Activated CD8-positive, alpha-beta T cell treated with anti-CD3 and anti-CD28 coated beads for 36 hours (primary cell): ENCODE results near the gene GFRA4. TPM values are rescaled to one million over a fixed set of nuclear protein-coding genes. Genes with fewer than 3 reads are reported as not detected.

ENCODE experiments used
- ATAC-seq: fragments of 200-7000 bp; cut with Tn5 transposase; one replicate; pipeline ENCODE4 v1.10.0; 2021; ENCODE audit warnings: mild to moderate bottlenecking, moderate library complexity
- CTCF ChIA-PET: fragments of 350-600 bp; sonication (Branson Sonifier 250); formaldehyde crosslinking; loops from one replicate; lab custom pipeline; 2021; ENCODE audit warnings: antibody characterized with exemption; lab: Charles Lee
- POLR2A ChIA-PET: fragments of 350-600 bp; sonication (Branson Sonifier 250); formaldehyde crosslinking; loops from one replicate; lab custom pipeline; 2021; ENCODE audit warnings: antibody characterized with exemption; lab: Charles Lee
- DNase-seq: peaks from one replicate; pipeline ENCODE4 v3.0.0-alpha.2; 2020
- H3K27ac Mint-ChIP-seq: one replicate; pipeline ENCODE4 v1.8.0; 2021; ENCODE audit warnings: mild to moderate bottlenecking, mixed read lengths
- H3K27me3 Mint-ChIP-seq: one replicate; pipeline ENCODE4 v1.8.0; 2021; ENCODE audit warnings: mixed read lengths
- H3K36me3 Mint-ChIP-seq: one replicate; pipeline ENCODE4 v1.8.0; 2021; ENCODE audit warnings: low read depth, mixed read lengths
- H3K4me1 Mint-ChIP-seq: one replicate; pipeline ENCODE4 v1.8.0; 2021; ENCODE audit warnings: low read depth, mixed read lengths
- H3K4me3 Mint-ChIP-seq: one replicate; pipeline ENCODE4 v1.8.0; 2021; ENCODE audit warnings: mild to moderate bottlenecking, moderate library complexity, mixed read lengths
- H3K9me3 Mint-ChIP-seq: one replicate; pipeline ENCODE4 v1.8.0; 2021; ENCODE audit warnings: mixed read lengths
- intact Hi-C: fragments of 100-400 bp; cut with micrococcal nuclease; formaldehyde crosslinking; loops from one replicate; pipeline ENCODE4 v1.10.0; 2022
- total RNA-seq, 2 experiments: library from RNA; stranded (reverse); gene quantifications; one replicate each; pipeline ENCODE4 v1.2.3, GENCODE V29; 2021
- TF ChIP-seq, protein P1 (sequence below): fragments of 200-600 bp; IDR thresholded peaks from one replicate; pipeline ENCODE4 v1.8.0; 2022; ENCODE audit warnings: antibody characterized with exemption, mild to moderate bottlenecking

The GFRA4 gene
- total RNA-seq, 2 experiments from 2014 or later: not detected

DNA sequence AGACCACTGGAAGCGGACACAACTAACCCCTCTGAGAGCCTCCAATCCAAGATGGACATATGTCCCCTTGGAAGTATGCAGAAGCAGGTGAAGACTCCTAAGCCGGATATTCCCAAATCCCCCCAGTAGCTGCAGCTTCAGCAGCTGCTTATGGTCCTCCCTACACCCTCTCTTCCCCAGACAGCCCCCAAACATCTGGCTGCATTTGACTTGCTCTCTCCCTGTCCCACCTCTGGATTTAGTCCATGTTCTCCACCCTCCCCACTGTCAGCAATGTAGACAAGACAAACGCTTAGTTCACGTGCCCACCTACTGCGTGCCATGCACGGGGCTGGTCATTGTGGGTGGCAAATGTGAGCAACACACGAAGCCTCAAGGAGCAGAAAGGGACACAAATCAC, 23.2 kb upstream of the GFRA4 start:
- no peaks in the 10 kb centered on the region for H3K9me3 Mint-ChIP-seq
- H3K4me1 Mint-ChIP-seq: no peaks in the 10 kb centered on the region
- no peaks in the 10 kb centered on the region for H3K36me3 Mint-ChIP-seq
- no peak for DNase-seq
- TF ChIP-seq, protein P1, sequence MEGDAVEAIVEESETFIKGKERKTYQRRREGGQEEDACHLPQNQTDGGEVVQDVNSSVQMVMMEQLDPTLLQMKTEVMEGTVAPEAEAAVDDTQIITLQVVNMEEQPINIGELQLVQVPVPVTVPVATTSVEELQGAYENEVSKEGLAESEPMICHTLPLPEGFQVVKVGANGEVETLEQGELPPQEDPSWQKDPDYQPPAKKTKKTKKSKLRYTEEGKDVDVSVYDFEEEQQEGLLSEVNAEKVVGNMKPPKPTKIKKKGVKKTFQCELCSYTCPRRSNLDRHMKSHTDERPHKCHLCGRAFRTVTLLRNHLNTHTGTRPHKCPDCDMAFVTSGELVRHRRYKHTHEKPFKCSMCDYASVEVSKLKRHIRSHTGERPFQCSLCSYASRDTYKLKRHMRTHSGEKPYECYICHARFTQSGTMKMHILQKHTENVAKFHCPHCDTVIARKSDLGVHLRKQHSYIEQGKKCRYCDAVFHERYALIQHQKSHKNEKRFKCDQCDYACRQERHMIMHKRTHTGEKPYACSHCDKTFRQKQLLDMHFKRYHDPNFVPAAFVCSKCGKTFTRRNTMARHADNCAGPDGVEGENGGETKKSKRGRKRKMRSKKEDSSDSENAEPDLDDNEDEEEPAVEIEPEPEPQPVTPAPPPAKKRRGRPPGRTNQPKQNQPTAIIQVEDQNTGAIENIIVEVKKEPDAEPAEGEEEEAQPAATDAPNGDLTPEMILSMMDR: no peak
- ChIA-PET POLR2A (interaction anchor here (1.6 kb wide), 1 partner anchor 16 kb away, joined by 3 read pairs; no protein-coding TSS in a partner anchor), CTCF (interaction anchor here (1.6 to 2.8 kb wide), 3 partner anchors 9 to 24 kb away, joined by 8 to 13 read pairs (median 11); no protein-coding TSS in a partner anchor)
- H3K4me3 Mint-ChIP-seq: no peak overlapping the region
- no peak for ATAC-seq
- peaks cover 17% of the 10 kb centered on the region for H3K27me3 Mint-ChIP-seq
- intact Hi-C loops: no loop called here
- no peak overlapping the region for H3K27ac Mint-ChIP-seq

DNA sequence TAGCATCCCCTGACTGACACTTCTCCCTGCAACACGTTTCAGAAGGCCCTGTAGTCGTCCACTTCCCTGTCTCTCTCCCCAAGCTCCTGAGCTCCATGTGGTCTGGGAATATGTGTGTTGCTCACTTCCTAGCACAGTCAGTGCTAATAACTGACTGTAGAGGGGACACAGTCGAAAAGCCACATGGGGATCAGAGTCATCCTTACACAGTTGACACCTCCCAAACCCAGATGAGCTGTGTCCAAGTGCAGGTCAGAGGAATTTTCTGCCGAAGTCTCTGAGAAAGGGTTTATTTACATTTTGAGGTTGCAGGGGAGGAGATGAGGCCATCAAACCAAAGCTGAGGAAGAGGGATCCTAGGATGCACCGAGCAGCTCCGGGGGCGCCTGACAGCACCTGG, 22.1 kb upstream of the GFRA4 start:
- DNase-seq: no peak
- Mint-ChIP-seq H3K9me3 (no peaks in the 10 kb centered on the region), H3K4me3 (no peak overlapping the region), H3K36me3 (no peaks in the 10 kb centered on the region), H3K27me3 (peaks cover 25% of the 10 kb centered on the region), H3K27ac (no peak overlapping the region), H3K4me1 (no peaks in the 10 kb centered on the region)
- ChIA-PET POLR2A (no interaction called here), CTCF (interaction anchor here (1.0 to 2.1 kb wide), 4 partner anchors 9 to 26 kb away, joined by 3 to 11 read pairs (median 5); no protein-coding TSS in a partner anchor)
- intact Hi-C loops: no loop called here
- ATAC-seq: no peak
- TF ChIP-seq, protein P1: no peak

DNA sequence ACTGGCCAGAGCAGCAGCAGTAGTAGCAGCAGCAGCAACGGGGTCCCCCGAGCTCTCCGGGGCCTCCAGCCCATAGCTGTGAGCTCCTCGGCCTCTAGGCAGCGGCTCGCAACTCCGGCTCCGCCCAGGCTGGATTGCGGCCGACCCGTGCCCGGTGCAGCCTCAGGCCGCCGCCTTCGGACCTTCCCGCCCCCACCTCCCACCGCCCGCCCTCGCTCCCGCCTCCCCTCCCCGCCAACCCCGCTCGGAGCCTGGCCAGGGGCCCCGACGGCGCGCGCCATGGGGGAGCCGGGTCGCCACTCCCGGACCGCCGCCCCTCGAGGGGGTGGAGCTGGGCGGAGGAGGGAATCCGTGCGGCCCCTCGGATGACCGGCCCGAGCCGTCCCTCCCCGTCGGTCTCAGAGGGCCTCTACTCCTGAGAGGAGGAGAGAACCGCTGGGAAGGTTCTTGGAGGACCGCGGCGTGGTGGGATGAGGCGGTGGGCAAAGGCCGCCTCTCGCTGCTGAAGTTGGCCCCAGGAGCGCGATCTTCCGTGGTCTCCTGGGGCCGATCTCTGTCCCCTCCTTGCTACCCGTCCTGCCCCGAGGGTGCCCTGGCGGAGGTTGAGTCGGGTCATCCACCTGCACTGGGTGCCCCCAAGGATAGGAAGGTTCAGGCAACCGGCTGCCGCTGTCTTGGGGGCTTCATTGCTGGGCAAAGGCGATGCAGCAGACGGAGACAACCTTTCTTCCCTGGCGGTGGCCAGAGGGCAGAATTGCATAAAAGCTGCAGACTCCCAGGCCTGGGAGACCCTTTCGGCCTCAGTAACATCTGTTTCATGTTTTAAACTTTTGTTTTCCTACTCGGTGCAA, 19.0 kb upstream of the GFRA4 start, which contains the start of gene ADAM33:
ADAM33 (minus strand) TSS at position 80 of the 851 bp plus-strand sequence; CDS start at position 74, 6 bp downstream.
- DNase-seq (no peak), ATAC-seq (no peak)
- Mint-ChIP-seq H3K9me3 (no peaks in the 10 kb centered on the region), H3K27ac (no peak within 1 kb of the TSS), H3K36me3 (no peaks in the 10 kb centered on the region), H3K27me3 (peaks cover 33% of the 10 kb centered on the region), H3K4me1 (no peaks in the 10 kb centered on the region), H3K4me3 (no peak within 1 kb of the TSS)
- intact Hi-C loops: no loop called here
- ChIA-PET CTCF (interaction anchor here (0.9 to 1.0 kb wide), 2 partner anchors 29 to 119 kb away, joined by 3 to 4 read pairs; no protein-coding TSS in a partner anchor), POLR2A (no interaction called here)
- TF ChIP-seq, protein P1: no peak

DNA sequence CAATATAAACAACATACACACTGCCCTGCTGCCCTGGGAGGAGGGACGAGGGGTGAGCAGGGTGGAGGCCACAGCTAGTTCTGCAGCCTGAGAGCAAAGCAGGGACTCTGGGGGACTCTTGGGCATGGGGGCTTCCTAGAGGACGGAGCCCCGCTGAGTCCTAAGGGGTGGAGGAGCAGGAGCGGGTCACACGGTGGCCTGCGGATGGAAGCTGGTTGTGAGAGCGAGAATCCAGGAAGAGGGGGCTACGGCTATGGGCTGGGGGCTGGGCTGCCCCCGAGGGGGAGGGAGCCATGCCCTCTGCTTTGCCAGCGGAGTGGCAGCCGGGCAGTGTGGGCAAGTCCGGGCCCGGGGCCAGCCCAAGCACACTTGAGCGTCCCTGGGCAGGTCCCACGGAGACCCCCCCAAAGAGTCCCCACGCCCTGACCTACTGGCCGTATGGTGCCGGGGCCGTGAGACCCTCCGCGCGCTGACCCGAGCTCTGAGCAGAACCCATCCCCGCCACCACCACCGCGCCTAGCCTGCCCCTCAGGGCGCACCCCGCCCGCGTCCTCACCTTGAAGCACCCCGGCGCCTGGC, 18.2 kb upstream of the GFRA4 start:
- TF ChIP-seq, protein P1: no peak
- Mint-ChIP-seq H3K4me3 (no peak overlapping the region), H3K9me3 (no peaks in the 10 kb centered on the region), H3K36me3 (no peaks in the 10 kb centered on the region), H3K27ac (no peak overlapping the region), H3K27me3 (peaks cover 37% of the 10 kb centered on the region), H3K4me1 (no peaks in the 10 kb centered on the region)
- POLR2A ChIA-PET: no interaction called here
- CTCF ChIA-PET: interaction anchor here (0.9 kb wide), 1 partner anchor 118 kb away, joined by 3 read pairs; no protein-coding TSS in a partner anchor
- ATAC-seq (no peak), DNase-seq (no peak)
- intact Hi-C loops: no loop called here
